Activated T-cell treated with anti-CD3 and anti-CD28 coated beads for 1 hour (primary cell): ENCODE results near the gene HMGN1.
A peak's percentile ranks its signal among the peaks of the same experiment; 100 is the strongest.
"Not testable (repeated sequence)": the region's sequence is repeated elsewhere in the genome, so short reads cannot be mapped to it uniquely, and the experiment has no call there.

Source experiments
- DNase-seq: peaks from one replicate; pipeline ENCODE4 v3.0.0-alpha.2; 2020; ENCODE audit warnings: low read depth

The HMGN1 gene

GRCh38 chr21:39348355-39349210, at the start of gene HMGN1:
TSS of gene HMGN1 (minus strand) at chr21:39349088. CDS start at chr21:39348917, 171 bp downstream.
- peak; percentile 78 for DNase-seq

GRCh38 chr21:39397646-39398385, 48.9 kb upstream of the HMGN1 start:
- no peak for DNase-seq

- no peak for DNase-seq
These were observed 44.1 kb upstream of the HMGN1 start for GRCh38 chr21:39392981-39393380.

- DNase-seq: no peak
These were observed 41.4 kb upstream of the HMGN1 start for GRCh38 chr21:39390212-39390765.

- DNase-seq: no peak
These were observed 39.9 kb upstream of the HMGN1 start for GRCh38 chr21:39388811-39389155.

GRCh38 chr21:39388038-39388810, 39.3 kb upstream of the HMGN1 start:
- peak; percentile 92 for DNase-seq

- peak; percentile 91 for DNase-seq
These were observed 38.7 kb upstream of the HMGN1 start for GRCh38 chr21:39387461-39388037.

GRCh38 chr21:39386899-39387298, 38.0 kb upstream of the HMGN1 start:
- no peak for DNase-seq

- DNase-seq: no peak
These were observed 37.3 kb upstream of the HMGN1 start for GRCh38 chr21:39386194-39386593.

GRCh38 chr21:39385299-39386145, 36.6 kb upstream of the HMGN1 start:
- DNase-seq: peak; percentile 38

- DNase-seq: no peak
These were observed 35.9 kb upstream of the HMGN1 start for GRCh38 chr21:39384674-39385298.

GRCh38 chr21:39382096-39382495, 33.2 kb upstream of the HMGN1 start:
- DNase-seq: not testable (repeated sequence)

- DNase-seq: no peak
These were observed 32.1 kb upstream of the HMGN1 start for GRCh38 chr21:39381009-39381408.

GRCh38 chr21:39379986-39380891, 31.4 kb upstream of the HMGN1 start:
- peak; percentile 79 for DNase-seq

GRCh38 chr21:39377444-39378050, 28.7 kb upstream of the HMGN1 start:
- no peak for DNase-seq

- no peak for DNase-seq
These were observed 26.6 kb upstream of the HMGN1 start for GRCh38 chr21:39375446-39375845.

- DNase-seq: no peak
These were observed 25.2 kb upstream of the HMGN1 start for GRCh38 chr21:39374046-39374445.

GRCh38 chr21:39373634-39374033, 24.7 kb upstream of the HMGN1 start:
- DNase-seq: no peak

- not testable (repeated sequence) for DNase-seq
These were observed 21.0 kb upstream of the HMGN1 start for GRCh38 chr21:39369896-39370288.
